ENCODE results near the gene RRP1B. TPM values are rescaled to one million over a fixed set of nuclear protein-coding genes. Genes with fewer than 3 reads are reported as not detected.
A peak's percentile ranks its signal among the peaks of the same experiment; 100 is the strongest.

Gene RRP1B
- total and polyA plus RNA-seq, 2 of the 13 experiments (the other 11 are each of a cell fraction or from before 2014, with no cell fraction given) = 16.3 to 46.2 TPM

GRCh38 chr21:43703035-43703880 lies 43.9 kb downstream of the RRP1B start (continued):
- TF ChIP-seq NFAT5 (CRISPR knock-in tag; IDR thresholded peaks at IDR 0.05) (no peak), ZNF121 (CRISPR knock-in tag; IDR thresholded peaks at IDR 0.05) (no peak), ZBTB33 (CRISPR knock-in tag; IDR thresholded peaks at IDR 0.05) (no peak), JUNB (CRISPR knock-in tag; IDR thresholded peaks at IDR 0.05; ENCODE audit: borderline replicate concordance) (no peak), PAXIP1 (CRISPR knock-in tag; conservative IDR thresholded peaks at IDR 0.05) (peak; percentile 48), BRCA1 (CRISPR knock-in tag; IDR thresholded peaks at IDR 0.05) (no peak), TGIF2 (CRISPR knock-in tag; IDR thresholded peaks at IDR 0.05) (no peak), ZBTB26 (CRISPR knock-in tag; IDR thresholded peaks at IDR 0.05; ENCODE audit: borderline replicate concordance) (no peak), SIX4 (CRISPR knock-in tag; IDR thresholded peaks at IDR 0.05) (peak; percentile 41; the same call in 1 of the 2 replicates), CCAR2 (optimal IDR thresholded peaks at IDR 0.05; ENCODE audit: low read depth, low read length) (no peak), MED1 (CRISPR knock-in tag; IDR thresholded peaks at IDR 0.05) (peak; percentile 35; the same call in 1 of the 2 replicates), ZNF772 (CRISPR knock-in tag; IDR thresholded peaks at IDR 0.05) (0 out of 2 replicates have a peak, but pooled peaks have one; percentile 21), HOMEZ (CRISPR knock-in tag; IDR thresholded peaks at IDR 0.05; ENCODE audit: low read depth) (0 out of 2 replicates have a peak, but pooled peaks have one; percentile 3), ZNF781 (CRISPR knock-in tag; IDR thresholded peaks at IDR 0.05; ENCODE audit: borderline replicate concordance, not compliant biosample characterization) (peak; percentile 74)
